GM23248 (cell line): ENCODE results near the gene FAM3D. TPM values are rescaled to one million over a fixed set of nuclear protein-coding genes. Genes with fewer than 3 reads are reported as not detected.

Experiments
- DNase-seq: peaks from one replicate; pipeline ENCODE4 v3.0.0-alpha.2; 2015
- H2AFZ ChIP-seq: fragments of 200-600 bp; sonication (generic); 2 replicates; pipeline ENCODE4 v1.6.1; 2016; ENCODE audit warnings: antibody characterized with exemption
- H3F3A ChIP-seq: fragments of 200-600 bp; sonication (generic); 2 replicates; pipeline ENCODE4 v1.6.1; 2016; ENCODE audit warnings: mild to moderate bottlenecking, antibody characterized with exemption, mixed run types; ENCODE audit not compliant: insufficient read depth
- H3K27ac ChIP-seq: fragments of 200-600 bp; sonication (generic); 2 replicates; pipeline ENCODE4 v1.5.1; 2016; ENCODE audit warnings: mild to moderate bottlenecking
- H3K27me3 ChIP-seq: fragments of 200-600 bp; sonication (generic); replicated peaks from 2 replicates; pipeline ENCODE4 v1.6.1; 2016; ENCODE audit warnings: mild to moderate bottlenecking; ENCODE audit not compliant: insufficient read depth
- H3K36me3 ChIP-seq: fragments of 200-600 bp; sonication (generic); 2 replicates; pipeline ENCODE4 v1.6.1; 2016; ENCODE audit warnings: low read depth, mild to moderate bottlenecking
- H3K4me1 ChIP-seq: fragments of 200-600 bp; sonication (generic); 2 replicates; pipeline ENCODE4 v1.6.1; 2016; ENCODE audit warnings: mild to moderate bottlenecking; ENCODE audit not compliant: insufficient read depth
- H3K4me2 ChIP-seq: fragments of 200-600 bp; sonication (generic); one replicate; pipeline ENCODE4 v1.6.1; 2016; ENCODE audit warnings: mild to moderate bottlenecking; ENCODE audit not compliant: unreplicated experiment
- H3K4me3 ChIP-seq: fragments of 200-600 bp; sonication (generic); 2 replicates; pipeline ENCODE4 v1.5.1; 2016; ENCODE audit warnings: mild to moderate bottlenecking
- H3K79me2 ChIP-seq: fragments of 200-600 bp; sonication (generic); 2 replicates; pipeline ENCODE4 v1.6.1; 2016; ENCODE audit warnings: mild to moderate bottlenecking; ENCODE audit not compliant: insufficient read depth
- H3K9ac ChIP-seq: fragments of 200-600 bp; sonication (generic); 2 replicates; pipeline ENCODE4 v1.6.1; 2016; ENCODE audit warnings: mild to moderate bottlenecking
- H3K9me2 ChIP-seq: fragments of 200-600 bp; sonication (generic); 2 replicates; pipeline ENCODE4 v1.6.1; 2016; ENCODE audit warnings: mixed run types, mild to moderate bottlenecking, moderate library complexity; ENCODE audit not compliant: insufficient read depth
- H3K9me3 ChIP-seq: fragments of 200-600 bp; sonication (generic); one replicate; pipeline ENCODE4 v1.6.1; 2017; ENCODE audit warnings: low read depth
- H4K20me1 ChIP-seq: fragments of 200-600 bp; sonication (generic); 2 replicates; pipeline ENCODE4 v1.6.0; 2016; ENCODE audit not compliant: insufficient read depth
- EZH2 ChIP-seq: fragments of 200-600 bp; sonication (generic); IDR thresholded peaks from 2 replicates; pipeline ENCODE4 v1.6.1; 2018; ENCODE audit warnings: antibody characterized with exemption, mild to moderate bottlenecking; ENCODE audit not compliant: insufficient read depth, poor library complexity, severe bottlenecking
- EZH2phosphoT487 ChIP-seq: fragments of 200-600 bp; sonication (generic); IDR thresholded peaks from 2 replicates; pipeline ENCODE4 v1.6.1; 2018; ENCODE audit warnings: antibody characterized with exemption, moderate library complexity, mild to moderate bottlenecking, low read depth; ENCODE audit not compliant: insufficient read depth
- WGBS, 2 experiments: methylation state at CpG; one replicate each; pipeline ENCODE4 v1.1.6; 2015 to 2017; ENCODE audit warnings: low lambda C conversion rate in 2 of 2, low coverage in 1 of 2; ENCODE audit errors: missing lambda C conversion rate in 2 of 2; 5-methylcytosine and 5-hydroxymethylcytosine counted together
- in situ Hi-C: fragments of 300-500 bp; cut with MboI; formaldehyde crosslinking; loops from 2 replicates; pipeline ENCODE4 v1.15.0; 2020
- polyA plus RNA-seq: library from polyadenylated mRNA; unstranded; fragments of >200 nt; fragmentation: Nextera tagmentation; extraction: Ambion mirVana; gene quantifications from 2 replicates; pipeline ENCODE4 v1.2.1, GENCODE V29; 2016
- total RNA-seq: library from RNA; depleted of rRNA; stranded (reverse); fragments of >200 nt; shearing (Covaris generic); gene quantifications from 2 replicates; pipeline ENCODE4 v1.2.3, GENCODE V29; 2014

FAM3D gene
- total and polyA plus RNA-seq, 2 experiments from 2014 or later: not detected

- Histone ChIP-seq H3K9ac (no peak overlapping the region), H2AFZ (no peak overlapping the region), H3K9me3 (no peaks in the 10 kb centered on the region), H3K27ac (no peak overlapping the region), H3F3A (no peaks in the 10 kb centered on the region), H3K36me3 (no peaks in the 10 kb centered on the region), H3K4me2 (no peak overlapping the region), H4K20me1 (no peaks in the 10 kb centered on the region), H3K4me3 (no peak overlapping the region), H3K79me2 (no peaks in the 10 kb centered on the region), H3K4me1 (no peaks in the 10 kb centered on the region), H3K27me3 (peaks cover 38% of the 10 kb centered on the region), H3K9me2 (no peaks in the 10 kb centered on the region)
- DNase-seq: no peak
- in situ Hi-C loops: no loop called here
- TF ChIP-seq EZH2 (no peak), EZH2phosphoT487 (no peak)
- WGBS, 2 experiments: 57 to 64% methylated on average over 6 of the region's 6 CpGs
Observed at GRCh38 chr3:58604031-58604430, 62.5 kb downstream of the FAM3D start.

GRCh38 chr3:58603606-58604005 lies 63.0 kb downstream of the FAM3D start:
- in situ Hi-C loops: no loop called here
- Histone ChIP-seq H3K36me3 (no peaks in the 10 kb centered on the region), H2AFZ (no peak overlapping the region), H3K4me3 (no peak overlapping the region), H3K9me3 (no peaks in the 10 kb centered on the region), H3K9me2 (no peaks in the 10 kb centered on the region), H3K79me2 (no peaks in the 10 kb centered on the region), H3K4me2 (no peak overlapping the region), H3K9ac (no peak overlapping the region), H3K4me1 (no peaks in the 10 kb centered on the region), H4K20me1 (no peaks in the 10 kb centered on the region), H3K27ac (no peak overlapping the region), H3K27me3 (peaks cover 38% of the 10 kb centered on the region), H3F3A (no peaks in the 10 kb centered on the region)
- DNase-seq: no peak
- TF ChIP-seq EZH2 (no peak), EZH2phosphoT487 (no peak)

- in situ Hi-C loops: no loop called here
- no peak for TF ChIP-seq EZH2phosphoT487
- TF ChIP-seq EZH2: no peak
- DNase-seq: no peak
- no peak overlapping the region for H3K9ac ChIP-seq
- H4K20me1 ChIP-seq: no peaks in the 10 kb centered on the region
- H2AFZ ChIP-seq: no peak overlapping the region
- H3K36me3 ChIP-seq: no peaks in the 10 kb centered on the region
- H3K9me2 ChIP-seq: no peaks in the 10 kb centered on the region
- no peaks in the 10 kb centered on the region for H3K79me2 ChIP-seq
- H3K4me3 ChIP-seq: no peak overlapping the region
- H3K27ac ChIP-seq: no peak overlapping the region
- no peaks in the 10 kb centered on the region for H3F3A ChIP-seq
- no peak overlapping the region for H3K4me2 ChIP-seq
- no peaks in the 10 kb centered on the region for H3K9me3 ChIP-seq
- peaks cover 2% of the 10 kb centered on the region for H3K27me3 ChIP-seq
- 76 to 82% methylated on average over 6 of the region's 6 CpGs for WGBS, 2 experiments
- no peaks in the 10 kb centered on the region for H3K4me1 ChIP-seq
Observed at GRCh38 chr3:58597770-58598310, 68.7 kb downstream of the FAM3D start.

- H3K4me1 ChIP-seq: no peaks in the 10 kb centered on the region
- H3K79me2 ChIP-seq: no peaks in the 10 kb centered on the region
- no peak overlapping the region for H3K9ac ChIP-seq
- H3K36me3 ChIP-seq: no peaks in the 10 kb centered on the region
- no peak overlapping the region for H2AFZ ChIP-seq
- no peaks in the 10 kb centered on the region for H3F3A ChIP-seq
- no peaks in the 10 kb centered on the region; the same call in 1 of the 2 replicates for H3K27me3 ChIP-seq
- WGBS, 2 experiments: 42 to 44% methylated on average over 4 of the region's 4 CpGs
- no peak overlapping the region for H3K4me3 ChIP-seq
- no peak overlapping the region for H3K4me2 ChIP-seq
- DNase-seq: no peak
- in situ Hi-C loops: no loop called here
- no peaks in the 10 kb centered on the region for H3K9me3 ChIP-seq
- TF ChIP-seq EZH2phosphoT487: no peak
- TF ChIP-seq EZH2: no peak
- H4K20me1 ChIP-seq: no peaks in the 10 kb centered on the region
- H3K9me2 ChIP-seq: no peaks in the 10 kb centered on the region
- H3K27ac ChIP-seq: no peak overlapping the region
Observed at GRCh38 chr3:58596834-58597518, 69.6 kb downstream of the FAM3D start.
